Activated T-cell treated with anti-CD3 and anti-CD28 coated beads, Interleukin-2, amount 50 U/mL, for 72 hours (primary cell): Measurements from ENCODE around the gene SIRPB2. TPM values are rescaled to one million over a fixed set of nuclear protein-coding genes. Genes with fewer than 3 reads are reported as not detected.

Source experiments
- ATAC-seq, 2 donors: fragments of 150-1000 bp; cut with Tn5 transposase; replicated peaks in 1 of 2; 2 replicates each; pipeline ENCODE4 v1.10.0; 2021; ENCODE audit warnings: moderate library complexity in 2 of 2, mild to moderate bottlenecking in 1 of 2
- DNase-seq, 2 donors: peaks; one replicate each; pipeline ENCODE4 v3.0.0; 2021 to 2022; ENCODE audit warnings: mixed read lengths in 1 of 2
- H3K27ac Mint-ChIP-seq: one replicate; pipeline ENCODE4 v1.8.0; 2022; ENCODE audit warnings: mild to moderate bottlenecking, moderate library complexity, mixed read lengths
- H3K27me3 Mint-ChIP-seq: one replicate; pipeline ENCODE4 v1.8.0; 2022; ENCODE audit warnings: low read depth, mixed read lengths
- H3K36me3 Mint-ChIP-seq, 2 donors: one replicate each; pipeline ENCODE4 v1.8.0; 2022; ENCODE audit warnings: mixed read lengths in 2 of 2, mild to moderate bottlenecking in 1 of 2; ENCODE audit not compliant: insufficient read depth in 2 of 2
- H3K4me1 Mint-ChIP-seq: one replicate; pipeline ENCODE4 v1.8.0; 2022; ENCODE audit warnings: low read depth, mixed read lengths
- H3K4me3 Mint-ChIP-seq, 2 donors: one replicate each; pipeline ENCODE4 v1.8.0; 2022; ENCODE audit warnings: mild to moderate bottlenecking in 2 of 2, mixed read lengths in 2 of 2, moderate library complexity in 2 of 2
- H3K9me3 Mint-ChIP-seq, 2 donors: one replicate each; pipeline ENCODE4 v1.8.0; 2022; ENCODE audit warnings: mixed read lengths in 2 of 2
- total RNA-seq, 2 donors: library from RNA; stranded (reverse); gene quantifications; one replicate each; pipeline ENCODE4 v1.2.3, GENCODE V29; 2022

The SIRPB2 gene
- total RNA-seq, 2 donors from 2014 or later = not detected

DNA sequence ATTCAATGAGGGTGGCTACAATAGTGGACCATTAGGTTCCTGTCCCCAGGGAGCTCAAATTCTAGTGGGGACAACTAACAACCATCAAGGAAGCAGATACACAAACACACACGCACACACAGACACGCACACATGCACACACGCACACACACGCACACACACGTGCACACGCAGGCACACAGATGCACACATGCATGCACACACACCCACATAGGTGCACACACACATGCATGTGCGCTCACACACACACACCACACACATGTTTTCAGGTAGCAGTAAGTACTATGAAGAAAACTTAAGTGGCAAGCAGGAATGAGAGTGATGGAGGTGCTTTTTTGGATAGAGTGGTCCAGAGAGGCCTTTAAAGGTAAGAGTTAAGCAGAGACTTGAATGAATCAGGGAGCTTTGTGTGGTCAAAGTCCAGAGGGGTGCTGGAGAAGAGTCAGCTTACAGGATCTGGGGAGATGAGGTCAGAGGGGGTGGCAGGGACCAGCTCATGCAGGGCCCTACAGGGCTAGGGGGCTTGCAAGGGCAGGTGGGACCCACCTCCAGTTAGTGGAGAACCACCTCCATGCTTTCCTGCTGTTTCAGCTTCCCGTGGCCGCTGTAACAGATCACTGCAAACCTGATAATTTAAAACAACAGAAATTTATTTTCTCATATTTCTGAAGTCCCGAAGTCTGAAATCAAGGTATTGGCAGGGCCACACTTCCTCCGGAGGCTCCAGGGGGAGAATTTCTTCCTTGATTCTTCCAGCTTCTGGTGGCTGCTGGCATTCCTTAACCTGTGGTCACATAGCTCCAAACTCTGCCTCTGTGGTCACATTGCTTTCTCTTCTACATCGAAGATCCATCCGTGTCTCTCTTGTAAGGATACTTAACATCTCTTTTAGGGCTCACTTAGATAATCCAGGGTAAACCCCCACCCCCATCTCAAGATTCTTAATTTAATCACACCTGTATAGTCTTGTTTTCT is 17.7 kb downstream of the SIRPB2 start:
- H3K27ac Mint-ChIP-seq = no peak overlapping the region
- ATAC-seq (no peak), DNase-seq (no peak)
- H3K4me3 Mint-ChIP-seq = no peak overlapping the region
- no peaks in the 10 kb centered on the region for H3K9me3 Mint-ChIP-seq
- peaks cover 11% of the 10 kb centered on the region for H3K27me3 Mint-ChIP-seq
- no peaks in the 10 kb centered on the region for H3K36me3 Mint-ChIP-seq
- no peaks in the 10 kb centered on the region for H3K4me1 Mint-ChIP-seq

DNA sequence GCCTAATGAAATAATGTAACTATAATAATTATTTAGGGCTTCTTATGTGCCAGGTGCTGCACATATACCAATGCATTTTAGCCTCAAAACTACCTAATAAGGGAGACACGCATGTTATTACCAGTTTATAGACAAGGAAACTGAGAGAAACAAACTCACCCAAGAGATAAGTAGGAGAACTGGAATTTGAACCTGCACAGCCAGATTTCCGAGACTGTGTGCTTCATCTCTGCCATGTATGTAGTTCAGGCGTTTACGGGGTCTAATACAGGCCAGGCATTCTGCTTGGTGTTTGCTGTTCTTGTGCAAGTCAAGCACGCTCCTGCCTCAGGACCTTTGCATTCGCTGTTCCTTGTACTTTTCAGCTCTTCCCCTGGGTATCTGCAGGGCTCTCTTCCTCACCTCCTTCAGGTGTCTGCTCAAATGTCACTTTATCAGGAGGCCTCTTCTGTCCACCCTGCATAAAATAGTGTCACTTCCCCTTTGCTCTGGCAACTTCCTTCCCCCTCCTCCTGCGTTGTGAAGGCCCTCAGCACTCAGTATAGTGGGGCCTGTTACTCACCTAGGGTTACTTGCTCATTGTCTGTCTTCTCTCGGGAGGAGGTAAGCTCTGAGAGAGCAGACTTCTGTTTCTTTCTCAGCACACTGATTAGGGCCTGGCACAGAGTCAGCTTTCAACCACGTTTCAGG is 18.5 kb downstream of the SIRPB2 start:
- ATAC-seq (no peak), DNase-seq (no peak)
- H3K27ac Mint-ChIP-seq = no peak overlapping the region
- no peak overlapping the region for H3K4me3 Mint-ChIP-seq
- peaks cover 18% of the 10 kb centered on the region for H3K27me3 Mint-ChIP-seq
- no peaks in the 10 kb centered on the region for H3K9me3 Mint-ChIP-seq
- H3K4me1 Mint-ChIP-seq = peaks cover 6% of the 10 kb centered on the region
- H3K36me3 Mint-ChIP-seq = peaks cover 0 to 2% of the 10 kb centered on the region in 2 donors

DNA sequence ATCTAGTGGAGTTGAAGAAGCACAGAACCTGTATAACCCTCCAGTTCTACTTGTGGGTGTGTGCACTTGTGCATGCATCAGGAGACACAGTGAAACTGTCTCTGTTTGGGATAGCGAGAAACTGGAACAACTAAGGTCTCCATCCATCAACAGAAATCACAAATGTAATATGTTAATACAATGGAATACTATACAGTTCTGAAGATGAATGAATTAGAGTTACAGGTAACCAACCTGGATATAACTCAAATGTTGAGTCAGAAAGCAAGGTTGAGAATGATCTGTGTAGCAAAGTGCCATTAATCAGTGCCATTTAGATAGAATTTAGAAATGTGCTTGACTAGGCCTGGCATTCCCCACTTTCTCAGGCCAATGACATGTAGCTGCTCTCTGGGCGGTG is 20.0 kb downstream of the SIRPB2 start:
- ATAC-seq = no peak
- peaks cover 0 to 2% of the 10 kb centered on the region in 2 donors for H3K36me3 Mint-ChIP-seq
- no peak overlapping the region for H3K4me3 Mint-ChIP-seq
- H3K27me3 Mint-ChIP-seq = peaks cover 24% of the 10 kb centered on the region
- DNase-seq = no peak
- peaks cover 14% of the 10 kb centered on the region for H3K4me1 Mint-ChIP-seq
- H3K9me3 Mint-ChIP-seq = no peaks in the 10 kb centered on the region
- H3K27ac Mint-ChIP-seq = no peak overlapping the region

DNA sequence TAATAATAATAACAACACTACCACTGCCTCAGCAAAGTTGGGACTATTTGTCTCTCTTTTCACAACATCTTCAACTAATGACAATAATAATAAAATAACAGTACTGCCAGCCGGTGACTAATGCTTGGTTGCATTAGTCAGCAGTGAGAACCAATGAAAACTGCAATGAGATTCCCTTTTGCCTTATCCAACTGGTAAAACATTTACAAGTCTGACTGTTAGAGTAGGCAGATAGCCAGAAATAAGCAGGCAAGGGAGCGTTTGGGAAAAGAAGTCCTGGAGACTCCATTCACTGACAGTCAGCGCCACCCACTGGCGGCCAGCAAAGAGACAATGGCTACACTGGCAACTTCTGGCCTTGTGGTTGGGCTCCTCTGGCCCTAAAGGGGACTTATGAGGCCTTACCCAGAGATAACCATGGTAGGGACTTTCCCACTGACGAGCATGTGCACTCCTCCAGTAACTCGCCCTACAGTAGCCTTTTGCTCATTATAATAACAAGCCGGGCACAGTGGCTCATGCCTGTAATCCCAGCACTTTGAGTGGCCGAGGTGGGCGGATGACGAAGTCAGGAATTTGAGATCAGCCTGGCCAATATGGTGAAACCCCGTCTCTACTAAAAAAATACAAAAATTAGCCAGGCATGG is 21.2 kb downstream of the SIRPB2 start:
- Mint-ChIP-seq H3K4me3 (no peak overlapping the region), H3K9me3 (no peaks in the 10 kb centered on the region), H3K27ac (no peak overlapping the region), H3K27me3 (peaks cover 19% of the 10 kb centered on the region), H3K4me1 (peaks cover 25% of the 10 kb centered on the region), H3K36me3 (peaks cover 0 to 2% of the 10 kb centered on the region in 2 donors)
- DNase-seq = peak; percentile 31 to 32
- no peak for ATAC-seq

DNA sequence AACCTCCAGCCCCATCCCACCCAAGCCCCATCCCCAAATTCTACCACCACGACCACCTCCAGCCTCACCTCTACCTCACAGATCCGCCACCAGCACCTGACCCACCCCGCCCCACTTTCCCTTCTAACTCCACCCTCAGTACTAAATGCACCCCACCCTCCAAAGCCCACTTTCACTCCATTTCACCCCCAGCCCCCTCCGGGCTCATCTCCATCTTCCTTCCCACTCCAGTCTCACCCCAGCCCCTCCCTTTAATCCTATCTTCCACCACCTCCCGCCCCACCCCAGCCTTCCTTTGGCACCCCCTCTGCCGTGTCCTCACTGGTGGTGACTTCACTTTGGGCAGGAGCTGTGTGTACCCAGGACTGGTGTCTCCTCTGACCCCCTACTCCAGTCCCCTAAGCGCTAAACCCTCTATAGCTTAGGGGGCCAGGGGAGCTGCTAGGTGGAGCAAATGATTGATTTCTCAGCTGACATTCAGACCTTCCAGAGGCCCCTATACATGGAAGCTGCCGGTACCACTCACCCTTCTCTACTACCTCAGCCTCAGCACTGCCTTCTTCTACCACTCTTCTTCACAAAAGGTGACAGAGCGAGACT is 21.8 kb downstream of the SIRPB2 start:
- Mint-ChIP-seq H3K27ac (no peak overlapping the region), H3K36me3 (peaks cover 0 to 2% of the 10 kb centered on the region in 2 donors), H3K4me3 (no peak overlapping the region), H3K9me3 (no peaks in the 10 kb centered on the region), H3K4me1 (peaks cover 32% of the 10 kb centered on the region), H3K27me3 (peaks cover 19% of the 10 kb centered on the region)
- no peak for ATAC-seq
- DNase-seq = no peak

DNA sequence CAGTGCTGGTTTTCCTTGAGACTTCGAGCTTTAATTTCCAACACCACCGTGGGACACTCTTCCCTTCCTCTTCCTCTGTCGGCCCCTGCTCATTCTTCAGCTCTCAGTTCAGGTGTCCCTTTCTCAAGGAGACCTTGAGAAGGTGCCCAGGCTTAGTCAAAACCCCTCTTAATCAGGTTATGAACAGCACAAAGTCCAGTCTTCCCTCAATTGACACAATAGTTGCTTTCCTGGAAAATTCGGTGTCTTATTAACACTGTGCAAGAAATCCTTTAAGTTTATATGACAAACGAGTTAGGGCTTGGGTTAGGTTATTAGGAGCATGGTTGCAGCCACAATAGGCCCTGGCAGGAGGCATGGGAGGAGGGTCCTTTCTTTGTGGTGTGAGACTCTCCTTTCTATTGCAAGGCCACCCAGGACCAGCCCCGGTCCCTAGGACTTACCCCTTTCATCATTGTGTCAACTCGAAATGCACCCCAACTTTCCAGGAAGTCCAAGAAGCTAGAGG is 23.0 kb downstream of the SIRPB2 start:
- peaks cover 0 to 2% of the 10 kb centered on the region in 2 donors for H3K36me3 Mint-ChIP-seq
- peaks cover 44% of the 10 kb centered on the region for H3K4me1 Mint-ChIP-seq
- DNase-seq = no peak
- H3K4me3 Mint-ChIP-seq = peak overlapping the region; percentile 88 to 90
- H3K27ac Mint-ChIP-seq = peak overlapping the region; percentile 79
- ATAC-seq = no peak
- no peaks in the 10 kb centered on the region for H3K9me3 Mint-ChIP-seq
- peaks cover 19% of the 10 kb centered on the region for H3K27me3 Mint-ChIP-seq

DNA sequence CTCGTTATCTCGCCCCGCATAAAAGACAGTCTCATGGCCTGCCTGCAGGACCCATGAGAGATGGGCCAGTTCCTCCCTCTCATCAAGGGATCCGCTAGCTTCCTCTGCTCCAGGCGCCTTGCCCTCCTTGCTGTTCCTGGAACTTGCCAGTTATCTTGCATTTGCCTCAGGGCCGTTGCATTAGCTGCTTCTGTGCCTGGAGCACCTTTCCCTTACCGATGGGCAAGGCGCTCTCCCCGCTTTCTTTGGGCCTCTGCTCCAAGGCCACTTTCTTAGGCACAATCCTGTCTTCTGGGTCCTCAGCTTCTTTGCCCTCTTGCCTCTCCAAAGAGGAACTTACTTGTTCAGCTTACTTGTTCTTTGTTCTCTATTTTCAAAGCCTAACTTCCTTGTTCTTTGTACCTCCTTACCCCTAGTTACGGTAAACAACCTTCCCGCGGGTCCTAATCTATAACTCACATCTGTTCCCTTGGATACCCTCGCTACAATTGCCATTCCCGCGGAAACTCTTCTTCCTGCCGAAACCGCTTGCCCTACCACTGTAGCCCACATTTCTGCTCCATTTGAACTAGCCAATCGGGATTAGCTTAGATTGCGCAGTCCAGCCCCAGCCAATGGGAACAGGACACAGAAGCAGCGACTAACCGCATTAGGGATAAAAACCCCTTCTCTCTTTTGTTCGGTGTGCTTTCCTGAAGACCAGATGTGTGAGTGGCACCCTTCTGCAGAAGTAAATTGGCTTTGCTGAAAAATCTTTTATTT is 23.7 kb downstream of the SIRPB2 start:
- H3K36me3 Mint-ChIP-seq = peaks cover 0 to 4% of the 10 kb centered on the region in 2 donors
- H3K9me3 Mint-ChIP-seq = no peaks in the 10 kb centered on the region
- DNase-seq (no peak), ATAC-seq (no peak)
- H3K27me3 Mint-ChIP-seq = peaks cover 19% of the 10 kb centered on the region
- peak overlapping the region; percentile 88 to 90 for H3K4me3 Mint-ChIP-seq
- H3K4me1 Mint-ChIP-seq = peaks cover 50% of the 10 kb centered on the region
- peak overlapping the region; percentile 43 for H3K27ac Mint-ChIP-seq

DNA sequence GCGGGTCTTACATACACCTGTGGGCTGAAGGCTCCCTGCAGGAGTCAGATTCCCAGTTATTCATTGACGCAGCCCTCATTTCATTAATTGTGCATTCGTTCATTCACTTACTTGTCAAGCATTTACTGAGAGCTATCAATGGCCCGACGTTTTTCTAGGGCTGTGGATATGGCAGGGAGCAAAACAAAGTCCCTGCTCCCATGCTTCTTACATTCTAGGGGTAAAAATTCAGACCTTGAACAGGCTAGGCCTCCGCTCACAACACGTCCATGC is 24.2 kb downstream of the SIRPB2 start:
- Mint-ChIP-seq H3K36me3 (peaks cover 0 to 4% of the 10 kb centered on the region in 2 donors), H3K4me1 (peaks cover 54% of the 10 kb centered on the region), H3K9me3 (no peaks in the 10 kb centered on the region), H3K27ac (no peak overlapping the region), H3K27me3 (peaks cover 19% of the 10 kb centered on the region), H3K4me3 (peak overlapping the region; percentile 88 to 90)
- DNase-seq (no peak), ATAC-seq (no peak)

DNA sequence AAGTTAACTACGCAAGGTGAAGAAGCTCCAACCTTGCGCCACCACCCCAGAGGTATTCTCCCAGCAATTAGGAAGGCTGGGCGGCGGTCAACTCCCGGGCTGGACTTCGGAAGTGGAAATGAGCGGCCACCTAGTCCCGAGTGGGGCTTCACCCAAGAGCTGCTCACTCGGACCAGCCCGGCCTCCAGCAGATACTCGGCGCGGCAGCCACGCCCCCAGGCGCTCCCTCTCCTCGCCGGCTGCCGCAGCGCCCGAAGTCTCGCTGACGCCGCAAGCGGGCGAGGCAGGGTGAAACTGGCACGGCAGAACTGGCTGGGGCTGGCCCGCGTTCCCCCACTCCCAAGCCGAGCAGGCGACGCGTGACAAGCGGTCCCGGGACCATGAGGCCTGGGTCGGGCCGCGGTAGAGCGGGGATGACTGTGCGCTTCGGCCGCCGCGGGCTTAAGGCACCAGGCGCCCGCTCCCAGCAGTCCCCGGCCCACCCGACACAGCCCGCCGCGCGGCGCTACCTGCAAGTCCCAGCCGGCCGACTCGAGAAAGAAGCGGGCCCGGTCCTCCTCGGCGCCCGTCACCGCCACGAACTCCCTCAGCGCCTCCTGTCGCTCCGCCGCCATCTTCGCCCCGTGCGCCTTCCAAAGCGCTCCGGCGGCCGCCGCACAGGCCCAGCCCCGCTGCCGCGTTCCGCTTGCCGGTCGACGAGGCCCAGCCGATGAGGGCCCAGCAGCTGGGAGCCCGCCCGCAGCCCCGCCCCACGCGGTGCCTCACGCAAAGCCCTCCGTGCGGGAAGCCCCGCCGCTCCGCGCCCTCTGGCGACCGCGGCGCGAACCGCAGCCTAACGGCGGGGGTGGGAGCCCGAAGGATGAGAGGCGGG is 24.8 kb downstream of the SIRPB2 start, which contains the start of gene NSFL1C:
NSFL1C (minus strand) TSS at position 639 of the 871 bp plus-strand sequence; CDS start at position 614, 25 bp downstream.
- H3K9me3 Mint-ChIP-seq = no peaks in the 10 kb centered on the region
- DNase-seq (peak; percentile 98 to 100), ATAC-seq (peak; percentile 98 to 99)
- peaks cover 54% of the 10 kb centered on the region for H3K4me1 Mint-ChIP-seq
- peaks cover 0 to 4% of the 10 kb centered on the region in 2 donors for H3K36me3 Mint-ChIP-seq
- H3K4me3 Mint-ChIP-seq = peak within 1 kb of the TSS; percentile 88 to 90
- peaks cover 19% of the 10 kb centered on the region for H3K27me3 Mint-ChIP-seq
- peak within 1 kb of the TSS; percentile 44 for H3K27ac Mint-ChIP-seq

DNA sequence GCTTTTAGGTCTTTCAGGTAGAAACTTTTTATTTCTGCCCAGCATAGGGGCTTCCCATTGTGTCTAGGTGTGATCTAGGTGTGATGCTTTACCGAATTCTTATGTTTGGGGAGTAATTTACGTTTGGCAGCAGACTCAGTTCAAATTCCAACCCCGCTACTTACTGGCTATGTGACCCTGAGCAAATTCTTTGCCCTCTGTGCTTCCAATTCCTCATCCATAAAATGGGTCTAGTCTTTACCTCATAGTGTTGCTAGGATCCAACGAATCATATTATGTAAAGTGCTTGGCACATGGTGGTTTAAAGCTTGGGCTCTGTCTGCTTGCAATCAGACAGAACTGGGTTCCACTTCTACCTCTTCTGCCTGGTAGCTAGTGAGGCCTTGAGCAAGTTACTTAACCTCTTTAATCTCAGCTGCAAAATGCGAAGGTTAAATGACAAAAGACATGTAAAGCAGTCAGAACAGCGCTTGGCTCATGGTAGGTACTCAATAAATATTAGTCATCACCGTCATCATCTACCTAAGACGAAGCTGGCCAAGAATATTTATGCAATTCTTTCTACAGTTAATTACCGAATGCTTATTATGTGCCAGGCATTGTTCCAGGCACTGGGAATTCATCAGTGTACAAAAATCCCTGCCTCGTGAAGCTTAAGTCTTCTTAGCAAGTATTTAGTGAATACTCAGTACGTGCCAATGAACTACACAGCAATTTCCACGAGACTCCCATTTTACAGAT is 25.6 kb downstream of the SIRPB2 start:
- DNase-seq (no peak), ATAC-seq (no peak)
- H3K9me3 Mint-ChIP-seq = no peaks in the 10 kb centered on the region
- peak overlapping the region; percentile 88 to 90 for H3K4me3 Mint-ChIP-seq
- peak overlapping the region; percentile 44 for H3K27ac Mint-ChIP-seq
- H3K27me3 Mint-ChIP-seq = peaks cover 19% of the 10 kb centered on the region
- H3K36me3 Mint-ChIP-seq = peaks cover 0 to 6% of the 10 kb centered on the region in 2 donors
- H3K4me1 Mint-ChIP-seq = peaks cover 54% of the 10 kb centered on the region
